ENCODE data around the gene CD28.
"Not testable (repeated sequence)": the region's sequence is repeated elsewhere in the genome, so short reads cannot be mapped to it uniquely, and the experiment has no call there.

CD28 gene

GRCh38 chr2:203759690-203760365, 53.4 kb downstream of the CD28 start:
- DNase-seq, result no peak
- TF ChIP-seq POLR2A (IDR thresholded peaks at IDR 0.05; ENCODE audit: low read length) (no peak), GATA1 (IDR thresholded peaks at IDR 0.05; ENCODE audit: low read depth, low read length) (no peak)

GRCh38 chr2:203761121-203761520, 54.7 kb downstream of the CD28 start:
- no peak for DNase-seq

DNA sequence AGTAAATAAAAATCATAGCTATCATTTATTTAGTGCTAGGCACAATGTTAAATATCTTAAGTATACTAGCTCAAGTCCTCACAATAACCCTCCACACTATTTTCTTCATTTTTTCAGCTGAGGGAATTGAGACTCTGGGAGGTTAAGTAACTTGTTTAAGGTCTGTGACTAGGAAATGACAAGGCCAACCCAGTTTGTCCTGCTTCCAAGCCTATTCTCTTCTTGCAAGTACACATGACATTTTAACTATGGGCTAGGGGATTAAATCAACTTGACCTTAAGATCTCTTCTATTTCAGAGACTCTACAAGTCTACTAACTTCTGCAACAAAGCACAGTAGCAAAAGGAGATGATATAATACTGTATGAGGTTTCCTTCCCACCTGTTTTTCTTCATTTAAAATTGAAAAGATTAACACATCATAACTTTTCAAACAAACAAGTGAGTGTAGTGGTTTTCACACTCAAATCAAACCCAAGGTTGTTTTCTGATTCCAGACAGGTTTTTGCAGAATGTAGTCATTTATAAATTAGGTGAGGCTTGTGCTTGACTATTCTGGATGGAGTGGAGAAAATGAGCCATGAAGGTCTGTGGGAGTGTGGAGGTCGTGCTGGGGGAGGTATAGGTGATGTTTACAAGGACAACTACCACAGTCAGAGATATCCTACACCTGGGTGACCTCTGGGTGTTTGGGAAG, 57.0 kb downstream of the CD28 start:
- no peak for TF ChIP-seq GATA1 (IDR thresholded peaks at IDR 0.05; ENCODE audit: low read depth, low read length)
- no peak for TF ChIP-seq POLR2A (IDR thresholded peaks at IDR 0.05; ENCODE audit: low read length)
- DNase-seq, result no peak

More at GRCh38 chr2:203761121-203761520, 54.7 kb downstream of the CD28 start:
- TF ChIP-seq GATA1 (IDR thresholded peaks at IDR 0.05; ENCODE audit: low read depth, low read length), result no peak
- TF ChIP-seq POLR2A (IDR thresholded peaks at IDR 0.05; ENCODE audit: low read length), result no peak

- TF ChIP-seq GATA1 (IDR thresholded peaks at IDR 0.05; ENCODE audit: low read depth, low read length), result no peak
- no peak for TF ChIP-seq POLR2A (IDR thresholded peaks at IDR 0.05; ENCODE audit: low read length)
- no peak for DNase-seq
These were observed 57.7 kb downstream of the CD28 start for GRCh38 chr2:203763938-203764664.

DNA sequence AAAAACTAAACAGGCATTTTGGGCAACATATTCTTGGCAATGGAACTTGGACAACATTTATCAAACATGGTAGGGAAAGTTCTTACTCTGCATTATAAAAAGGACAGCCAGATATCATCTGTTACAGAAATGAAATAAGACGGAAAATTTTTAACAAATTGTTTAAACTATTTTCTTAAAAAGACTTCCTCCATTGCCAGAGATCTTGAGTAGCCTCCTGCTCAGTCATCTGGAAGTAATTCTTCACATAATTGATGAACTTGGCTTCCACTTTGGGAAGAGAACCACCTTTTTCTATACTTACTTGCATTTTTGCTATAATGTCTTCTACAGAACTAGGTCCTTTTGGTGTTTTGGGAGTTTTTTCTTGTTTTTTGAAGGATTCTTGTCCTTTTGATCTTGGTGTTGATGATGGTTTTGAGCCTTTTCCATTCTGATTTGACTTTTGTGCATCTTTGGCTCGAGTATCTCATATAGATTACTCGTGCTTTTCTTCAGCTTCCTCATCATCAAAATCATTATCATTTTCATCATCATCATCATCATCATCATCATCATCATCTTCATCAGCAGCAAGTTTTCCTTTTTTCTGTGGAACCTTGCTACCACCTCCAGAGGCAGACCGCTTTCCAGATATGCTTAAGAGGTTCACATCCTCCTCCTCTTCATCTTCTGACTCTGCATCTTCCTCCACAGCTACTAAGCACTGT, 66.2 kb downstream of the CD28 start:
- DNase-seq, result no peak
- TF ChIP-seq GATA1 (IDR thresholded peaks at IDR 0.05; ENCODE audit: low read depth, low read length) (no peak), POLR2A (IDR thresholded peaks at IDR 0.05; ENCODE audit: low read length) (no peak)

- no peak for DNase-seq
These were observed 68.3 kb downstream of the CD28 start for GRCh38 chr2:203774760-203775159.

GRCh38 chr2:203775684-203776083, 69.2 kb downstream of the CD28 start:
- no peak for TF ChIP-seq GATA1 (IDR thresholded peaks at IDR 0.05; ENCODE audit: low read depth, low read length)
- TF ChIP-seq POLR2A (IDR thresholded peaks at IDR 0.05; ENCODE audit: low read length), result no peak
- no peak for DNase-seq

More at GRCh38 chr2:203774760-203775159, 68.3 kb downstream of the CD28 start:
- TF ChIP-seq GATA1 (IDR thresholded peaks at IDR 0.05; ENCODE audit: low read depth, low read length) (no peak), POLR2A (IDR thresholded peaks at IDR 0.05; ENCODE audit: low read length) (no peak)

- DNase-seq, result no peak
- TF ChIP-seq GATA1 (IDR thresholded peaks at IDR 0.05; ENCODE audit: low read depth, low read length) (no peak), POLR2A (IDR thresholded peaks at IDR 0.05; ENCODE audit: low read length) (no peak)
These were observed 70.6 kb downstream of the CD28 start for GRCh38 chr2:203777030-203777429.

- not testable (repeated sequence) for DNase-seq
These were observed 73.1 kb downstream of the CD28 start for GRCh38 chr2:203779477-203780073.

GRCh38 chr2:203780231-203780630, 73.8 kb downstream of the CD28 start:
- DNase-seq, result no peak
- TF ChIP-seq POLR2A (IDR thresholded peaks at IDR 0.05; ENCODE audit: low read length) (no peak), GATA1 (IDR thresholded peaks at IDR 0.05; ENCODE audit: low read depth, low read length) (no peak)

- no peak for DNase-seq
- no peak for TF ChIP-seq POLR2A (IDR thresholded peaks at IDR 0.05; ENCODE audit: low read length)
- no peak for TF ChIP-seq GATA1 (IDR thresholded peaks at IDR 0.05; ENCODE audit: low read depth, low read length)
These were observed 74.7 kb downstream of the CD28 start for GRCh38 chr2:203781151-203781550.

GRCh38 chr2:203782262-203782976, 76.0 kb downstream of the CD28 start:
- peak; percentile 56 to 65 for DNase-seq
- TF ChIP-seq GATA1 (IDR thresholded peaks at IDR 0.05; ENCODE audit: low read depth, low read length) (no peak), POLR2A (IDR thresholded peaks at IDR 0.05; ENCODE audit: low read length) (no peak)

All from erythroblast (primary cell).